HL-60 (cell line): ENCODE results near the gene LGR4.

ENCODE experiments used
- CTCF ChIP-seq: IDR thresholded peaks from one replicate; pipeline ENCODE4 v1.5.1; 2011; ENCODE audit warnings: low read length, control low read depth, inconsistent platforms; ENCODE audit not compliant: insufficient read depth
- GABPA ChIP-seq: IDR thresholded peaks from 2 replicates; pipeline ENCODE4 v1.6.1; 2012; ENCODE audit warnings: low read depth
- POLR2AphosphoS5 ChIP-seq: IDR thresholded peaks from 2 replicates; pipeline ENCODE4 v1.6.1; 2012; ENCODE audit warnings: low read depth
- REST ChIP-seq: IDR thresholded peaks from 2 replicates; pipeline ENCODE4 v1.6.1; 2012; ENCODE audit warnings: low read depth; ENCODE audit not compliant: insufficient replicate concordance
- SPI1 ChIP-seq: IDR thresholded peaks from 2 replicates; pipeline ENCODE4 v1.6.1; 2012; ENCODE audit warnings: low read depth, mild to moderate bottlenecking, borderline replicate concordance

GRCh38 chr11:27353593-27354358, 118.8 kb downstream of the LGR4 start:
- no peak for TF ChIP-seq POLR2AphosphoS5
- TF ChIP-seq CTCF = no peak
- no peak for TF ChIP-seq GABPA
- TF ChIP-seq REST = no peak
- TF ChIP-seq SPI1 = no peak
